ELR (cell line): ENCODE results near the gene GATAD2B.
"Not testable (repeated sequence)": the region's sequence is repeated elsewhere in the genome, so short reads cannot be mapped to it uniquely, and the experiment has no call there.

Experiments
- DNase-seq: peaks from one replicate; pipeline ENCODE4 v3.0.0-alpha.2; 2015; ENCODE audit warnings: low read depth

The GATAD2B gene

DNA sequence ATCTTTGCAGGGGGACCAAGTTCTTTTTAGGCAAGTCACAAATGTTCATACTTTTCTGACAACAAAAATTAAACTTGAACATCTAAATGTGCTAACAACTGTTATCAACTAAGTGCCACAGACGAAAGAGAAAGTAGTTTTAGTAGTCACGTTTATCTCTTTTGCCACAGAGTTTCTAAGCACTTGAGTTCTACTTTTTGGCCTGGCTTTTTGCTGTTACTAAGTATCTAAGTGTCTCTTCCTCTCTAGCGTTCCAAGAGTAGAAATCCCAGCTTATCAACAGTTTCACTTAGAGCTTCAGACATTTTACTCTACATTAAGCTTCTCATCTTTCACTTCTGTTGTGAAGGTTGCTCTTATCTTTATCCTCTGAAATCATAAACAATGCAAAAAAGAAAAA, 34.2 kb downstream of the GATAD2B start:
- no peak for DNase-seq

- DNase-seq = no peak
These were observed 36.6 kb downstream of the GATAD2B start for GRCh38 chr1:153886127-153886526.

DNA sequence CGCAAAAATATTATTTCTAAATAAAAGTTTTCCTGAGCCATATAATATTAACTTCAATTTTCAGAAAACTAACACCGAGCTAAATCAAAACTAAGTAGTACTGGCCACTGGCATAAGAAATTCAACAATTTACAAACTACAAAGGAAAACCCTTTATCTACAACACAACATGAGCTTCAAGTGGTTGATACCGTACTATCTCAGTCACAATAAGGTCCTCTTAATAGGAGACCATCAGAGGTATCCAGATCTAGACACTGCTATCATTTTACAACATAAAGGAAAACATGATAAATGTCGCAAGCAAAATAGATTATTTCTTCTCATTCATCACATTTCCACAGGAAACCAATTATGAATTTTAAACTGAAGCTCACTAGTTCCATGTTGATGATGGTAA, 39.5 kb downstream of the GATAD2B start:
- DNase-seq = no peak

DNA sequence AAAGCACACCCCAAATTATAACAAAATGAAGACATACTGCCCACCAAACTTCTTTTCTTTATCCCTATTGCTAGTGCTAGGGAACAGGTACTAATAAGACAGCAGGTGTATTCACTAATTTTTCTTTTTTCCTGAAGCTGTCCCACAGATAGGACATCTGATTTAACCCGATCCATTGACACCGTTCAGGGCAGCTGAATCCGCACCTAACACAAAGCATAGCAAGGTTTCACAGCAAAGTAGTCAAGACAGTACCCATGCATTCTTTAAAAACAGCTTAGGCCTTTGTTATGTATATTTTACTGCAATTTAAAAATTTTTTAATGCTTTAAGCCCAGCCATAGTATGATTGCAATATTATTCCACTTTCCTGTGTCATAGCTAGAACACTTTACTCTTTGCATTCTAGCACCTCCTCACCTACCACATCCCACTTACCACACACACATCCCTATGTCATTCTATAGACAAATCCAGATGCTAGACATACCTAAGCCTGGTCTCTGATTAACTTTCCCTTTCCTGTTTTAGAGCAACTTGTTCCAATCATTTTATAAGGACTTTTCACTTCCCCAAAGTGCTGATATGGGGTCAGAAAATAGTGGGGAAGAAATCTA, 40.4 kb downstream of the GATAD2B start:
- DNase-seq = peak; percentile 24

DNA sequence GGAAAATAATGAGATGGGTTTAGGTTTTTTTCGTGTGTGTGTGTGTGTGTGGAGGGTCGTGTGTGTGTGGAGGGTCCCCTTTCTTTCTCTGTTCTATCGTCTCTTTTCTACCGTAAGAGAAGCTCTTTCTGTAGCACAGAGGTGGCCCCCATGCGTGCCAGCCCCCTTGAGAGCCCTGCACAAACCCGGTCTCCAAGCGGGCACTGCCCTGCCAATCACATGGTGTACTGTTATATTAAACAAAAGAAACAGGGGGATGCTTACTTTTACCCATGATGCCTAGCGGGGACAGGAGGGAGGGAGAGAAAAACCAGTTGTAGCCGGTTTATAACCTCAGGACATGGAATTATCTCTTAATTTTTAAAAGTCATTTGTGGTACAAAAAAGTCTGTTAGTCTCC, 41.0 kb downstream of the GATAD2B start:
- peak; percentile 52 for DNase-seq

GRCh38 chr1:153880962-153881361, 41.8 kb downstream of the GATAD2B start:
- peak; percentile 91 for DNase-seq

- DNase-seq = no peak
These were observed 42.7 kb downstream of the GATAD2B start for GRCh38 chr1:153880024-153880423.

GRCh38 chr1:153877112-153877511, 45.7 kb downstream of the GATAD2B start:
- DNase-seq = no peak

DNA sequence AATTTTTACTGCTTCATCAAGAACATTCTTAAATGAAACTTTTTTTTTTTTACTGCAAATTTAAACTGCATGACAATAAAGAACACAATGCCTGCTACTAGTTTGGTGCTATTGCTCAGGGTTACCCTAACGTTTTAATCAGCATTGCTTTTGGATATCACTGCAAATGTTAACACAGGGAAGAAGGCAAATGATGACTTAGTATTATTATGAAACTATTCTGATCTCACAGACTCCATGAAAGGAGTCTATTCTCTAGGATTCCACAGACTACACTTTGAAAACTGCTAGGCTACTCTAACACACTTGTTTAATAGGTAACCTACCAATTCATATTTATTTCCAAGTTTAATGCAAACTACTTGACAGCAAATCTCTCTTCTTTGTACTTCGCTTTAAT, 49.8 kb downstream of the GATAD2B start:
- DNase-seq = no peak

DNA sequence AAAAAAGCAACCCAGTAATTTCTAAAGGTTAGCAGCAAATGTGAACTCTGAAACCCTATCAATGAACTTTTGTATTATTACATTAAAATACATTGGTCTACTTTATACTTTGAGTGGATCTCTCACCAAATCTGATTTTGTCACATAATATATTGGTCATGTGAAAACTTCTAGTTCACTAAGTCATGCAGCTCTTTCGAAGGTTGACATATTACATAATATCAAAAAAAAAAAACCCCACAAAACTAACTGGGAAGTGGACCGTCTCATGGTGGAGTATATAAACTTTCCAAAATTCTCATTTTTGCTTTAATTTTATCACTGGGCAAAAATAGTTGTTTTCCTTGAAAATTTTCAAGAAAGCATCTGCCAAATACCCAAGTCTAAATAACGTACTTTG, 50.4 kb downstream of the GATAD2B start:
- DNase-seq = no peak

DNA sequence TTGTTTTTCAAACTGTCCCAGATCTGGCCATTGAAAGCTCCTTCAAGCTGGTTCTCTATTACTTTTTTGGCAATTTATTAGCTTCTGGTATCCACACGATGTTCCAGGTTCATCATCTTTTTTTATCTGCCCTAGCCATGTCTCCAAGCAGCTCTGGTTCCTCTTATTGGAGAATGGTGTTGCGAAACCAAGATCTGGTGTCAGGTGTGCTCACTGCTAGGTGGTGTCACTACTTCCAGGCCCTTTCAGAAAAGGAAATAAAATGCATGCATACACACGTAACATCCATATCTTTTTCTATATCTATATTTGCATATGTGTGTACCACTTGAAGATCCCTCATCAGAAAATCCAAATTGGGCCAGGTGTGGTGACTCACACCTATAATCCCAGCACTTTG, 53.3 kb downstream of the GATAD2B start:
- DNase-seq = no peak

GRCh38 chr1:153866045-153866850, 56.5 kb downstream of the GATAD2B start:
- peak; percentile 22 for DNase-seq

DNA sequence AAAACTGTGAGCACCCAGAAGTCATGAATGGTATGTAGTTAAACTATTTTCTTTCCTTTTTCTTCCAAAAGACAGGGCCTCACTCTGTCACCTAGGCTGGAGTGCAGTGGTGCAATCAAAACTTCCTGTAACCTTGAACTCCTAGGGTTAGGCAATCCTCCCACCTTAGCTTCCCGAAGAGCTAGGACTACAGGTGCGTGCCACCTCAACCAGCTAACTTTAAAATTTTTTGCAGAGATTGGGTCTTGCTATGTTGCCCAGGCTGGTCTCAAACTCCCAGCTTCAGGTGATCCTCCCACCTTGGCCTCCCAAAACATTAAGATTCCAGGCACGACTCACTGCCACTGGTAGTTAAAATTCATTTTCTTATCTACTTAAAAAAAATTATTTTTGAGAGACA, 62.5 kb downstream of the GATAD2B start:
- no peak for DNase-seq

DNA sequence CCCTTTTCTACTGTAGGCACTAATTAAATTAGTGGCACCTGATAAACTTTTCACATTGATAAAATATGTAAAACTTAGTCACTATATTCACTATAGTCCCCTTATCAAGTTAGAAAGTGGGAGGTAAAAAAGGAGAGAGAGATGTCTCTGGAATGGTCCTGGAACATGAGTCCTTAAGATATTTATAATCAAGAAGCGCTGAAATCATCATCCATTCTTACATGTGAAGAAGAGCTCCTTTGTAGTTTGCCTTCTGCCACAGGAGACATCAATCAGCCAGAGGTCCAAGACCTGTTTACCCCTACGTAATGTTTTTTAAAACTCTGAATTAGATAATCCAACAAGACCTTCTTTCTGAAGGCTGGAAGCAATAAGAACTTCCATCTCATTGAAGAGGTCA, 65.3 kb downstream of the GATAD2B start:
- no peak for DNase-seq

- no peak for DNase-seq
These were observed 66.0 kb downstream of the GATAD2B start for GRCh38 chr1:153856763-153857162.

DNA sequence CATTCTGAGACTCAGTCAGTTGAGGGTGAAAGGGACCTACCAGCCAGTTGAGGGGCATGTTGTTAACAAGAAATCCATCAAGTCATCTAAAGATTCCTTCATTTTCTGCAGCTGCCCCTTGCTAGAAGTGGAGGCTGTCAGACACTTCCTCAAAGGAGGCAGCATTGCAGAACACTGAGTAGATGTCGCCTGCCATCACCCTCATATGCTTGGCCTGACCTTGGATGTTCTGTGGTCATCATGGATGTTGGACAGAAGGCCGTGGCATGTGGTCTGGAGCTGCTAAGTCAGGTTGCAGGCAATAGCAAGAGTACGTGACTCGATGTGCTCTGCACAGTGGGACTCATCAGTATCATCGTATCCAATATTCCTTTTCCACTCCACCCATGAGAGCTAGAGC, 70.6 kb downstream of the GATAD2B start:
- DNase-seq = no peak

DNA sequence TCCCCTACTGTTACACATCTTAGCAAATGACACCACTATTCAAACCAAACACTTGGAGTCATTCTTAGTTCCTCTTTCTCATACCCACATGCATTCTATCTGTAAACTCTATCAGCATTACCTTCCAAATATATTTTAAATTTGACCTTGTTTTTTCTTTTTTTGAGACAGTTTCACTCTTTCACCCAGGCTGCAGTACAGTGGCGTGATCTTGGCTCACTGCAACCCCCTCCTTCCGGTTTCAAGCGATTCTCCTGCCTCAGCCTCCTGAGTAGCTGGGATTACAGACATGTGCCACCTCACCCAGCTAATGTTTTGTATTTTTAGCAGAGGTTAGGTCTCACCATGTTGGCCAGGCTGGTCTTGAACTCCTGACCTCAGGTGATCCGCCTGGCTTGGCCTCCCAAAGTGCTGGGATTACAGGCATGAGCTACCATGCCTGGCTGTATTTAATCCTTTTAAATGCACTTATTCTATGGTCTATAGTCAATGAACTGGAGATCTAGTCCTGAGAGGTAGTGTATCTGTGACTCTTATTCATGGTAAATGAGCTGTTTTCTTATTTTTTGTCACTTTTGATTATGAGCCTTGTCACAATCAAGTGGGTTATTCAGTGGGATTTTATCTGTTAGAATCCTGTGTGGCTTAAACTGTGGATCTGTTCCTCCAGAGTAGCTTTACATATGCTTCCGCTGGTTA, 73.1 kb downstream of the GATAD2B start:
- no peak for DNase-seq

GRCh38 chr1:153848805-153849204, 74.0 kb downstream of the GATAD2B start:
- DNase-seq = no peak

DNA sequence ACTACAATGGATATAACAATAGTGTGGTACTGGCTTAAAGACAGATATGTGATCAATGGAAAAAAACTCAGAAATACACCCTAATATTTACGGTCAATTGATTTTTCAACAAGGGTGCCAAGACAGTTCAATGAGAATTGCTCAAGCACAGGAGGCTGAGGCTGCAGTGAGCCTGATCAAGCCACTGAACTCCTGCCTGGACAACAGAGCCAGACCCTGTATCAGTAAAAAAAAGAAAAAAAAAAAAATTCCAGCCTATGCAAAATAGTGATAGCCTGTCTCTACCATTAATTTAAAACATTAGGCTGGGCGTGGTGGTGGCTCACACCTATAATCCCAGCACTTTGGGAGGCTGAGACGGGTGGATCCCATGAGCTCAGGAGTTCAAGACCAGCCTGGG, 77.6 kb downstream of the GATAD2B start:
- no peak for DNase-seq

- not testable (repeated sequence) for DNase-seq
These were observed 78.4 kb downstream of the GATAD2B start for GRCh38 chr1:153844349-153844748.

- DNase-seq = peak; percentile 10
These were observed 80.7 kb downstream of the GATAD2B start for GRCh38 chr1:153842006-153842471.

DNA sequence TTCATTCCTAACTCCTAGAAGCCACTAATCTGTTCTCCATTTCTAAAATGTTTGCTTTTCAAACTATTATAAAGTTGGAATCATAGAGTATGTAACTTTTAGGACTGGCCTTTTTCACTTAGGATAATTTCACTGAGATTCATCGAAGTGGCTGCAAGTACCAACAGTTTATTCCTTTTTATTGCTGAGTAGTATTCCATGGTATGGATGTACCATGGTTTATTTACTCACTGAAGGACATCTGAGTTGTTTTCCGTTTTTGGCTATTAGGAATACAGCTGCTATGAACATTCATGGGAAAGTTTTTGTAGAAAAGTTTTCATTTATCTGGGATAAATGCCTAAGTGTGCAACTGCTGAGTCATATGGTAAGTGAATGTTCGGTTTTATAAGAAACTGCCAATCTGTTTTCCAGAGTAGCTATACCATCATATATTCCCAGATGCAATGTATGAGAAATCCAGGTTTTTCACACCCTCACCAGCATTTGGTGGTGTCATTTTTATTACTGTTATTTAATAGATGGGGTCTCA, 81.2 kb downstream of the GATAD2B start:
- peak; percentile 12 for DNase-seq

DNA sequence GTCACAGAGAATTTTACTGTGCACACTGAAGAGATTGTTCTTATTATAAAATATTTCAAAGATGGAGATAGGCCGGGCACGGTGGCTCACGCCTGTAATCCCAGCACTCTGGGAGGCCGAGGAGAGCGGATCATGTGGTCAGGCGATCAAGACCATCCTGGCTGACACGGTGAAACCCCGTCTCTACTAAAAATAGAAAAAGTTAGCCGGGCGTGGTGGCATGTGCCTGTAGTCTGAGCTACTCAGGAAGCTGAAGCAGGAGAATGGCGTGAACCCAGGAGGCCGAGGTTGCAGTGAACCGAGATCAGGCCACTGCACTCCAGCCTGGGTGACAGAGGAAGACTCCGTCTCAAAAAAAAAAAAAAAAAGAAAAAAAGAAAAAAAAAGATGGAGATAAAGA, 82.0 kb downstream of the GATAD2B start:
- not testable (repeated sequence) for DNase-seq
